Activated T-helper 17 cell treated with anti-CD3 and anti-CD28 coated beads, Interleukin-2, amount 50 U/mL, for 72 hours (primary cell): ENCODE measurements around the gene STIMATE. TPM values are rescaled to one million over a fixed set of nuclear protein-coding genes. Genes with fewer than 3 reads are reported as not detected.

Source experiments
- total RNA-seq, 2 donors: library from RNA; stranded (reverse); gene quantifications; one replicate each; pipeline ENCODE4 v1.2.3, GENCODE V29; 2022

Gene STIMATE
- total RNA-seq, 2 donors from 2014 or later, result 13.6 to 39.0 TPM

Other genes with a start within 250 kb of the STIMATE start
- gene PBRM1, start 211.6 kb downstream of the STIMATE start, total RNA-seq, result 10 to 100 TPM; 88.4 to 88.6 TPM
- 100 to 1,000 TPM; 165 to 189 TPM for gene GNL3, start 211.5 kb downstream of the STIMATE start, total RNA-seq
- 10 to 100 TPM; 34.6 to 37.3 TPM for gene GLT8D1, start 191.8 kb downstream of the STIMATE start, total RNA-seq
- 100 to 1,000 TPM in 1 of 2 donors, 10 to 100 TPM in 1; 66.2 to 106 TPM for gene SPCS1, start 191.4 kb downstream of the STIMATE start, total RNA-seq
- 10 to 100 TPM in 1 of 2 donors, 1 to 10 TPM in 1; 3.1 to 17.7 TPM for gene NEK4, start 126.6 kb downstream of the STIMATE start, total RNA-seq
- gene ITIH1, start 119.9 kb downstream of the STIMATE start, total RNA-seq, result not detected
- gene ITIH3, start 102.8 kb downstream of the STIMATE start, total RNA-seq, result not detected
- 10 to 100 TPM in 1 of 2 donors, 1 to 10 TPM in 1; 5.5 to 12.8 TPM for gene ITIH4, start 66.9 kb downstream of the STIMATE start, total RNA-seq
- gene MUSTN1, start 62.5 kb downstream of the STIMATE start, total RNA-seq, result 1 to 10 TPM in 1 of 2 donors, not detected in 1; 2.8 TPM
- gene SFMBT1, start 148.5 kb upstream of the STIMATE start, total RNA-seq, result 10 to 100 TPM; 26.1 to 29.9 TPM
- gene RFT1, start 232.9 kb upstream of the STIMATE start, total RNA-seq, result 10 to 100 TPM; 24.6 to 42.0 TPM